Measurements from ENCODE around the gene PKIG. TPM values are rescaled to one million over a fixed set of nuclear protein-coding genes. Genes with fewer than 3 reads are reported as not detected.

PKIG gene
- total and polyA plus RNA-seq, 9 of the 15 experiments (the other 6 are each of a cell fraction or from before 2014, with no cell fraction given): 0.13 to 7.0 (median 4.7) TPM

DNA sequence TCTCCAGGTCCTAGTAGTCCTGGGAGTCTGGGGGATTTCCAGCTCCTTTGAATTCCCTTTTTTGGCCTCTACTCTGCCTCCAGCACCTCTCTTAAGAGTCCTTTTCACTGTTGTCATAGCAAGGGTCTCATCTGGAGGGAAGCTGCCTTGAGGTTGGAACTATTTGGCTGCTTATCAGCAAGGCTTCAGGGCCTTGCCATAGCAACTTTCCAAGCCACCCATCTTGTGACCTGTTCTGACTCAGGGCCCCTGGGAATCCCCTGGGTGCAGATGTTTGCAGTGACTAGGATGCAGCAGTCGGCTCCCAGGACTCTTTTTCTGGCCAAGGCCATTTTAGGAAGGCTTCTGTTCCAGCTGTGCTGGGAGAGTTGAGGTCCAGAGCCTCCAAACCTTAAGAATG, 12.4 kb downstream of the PKIG start (continued):
- TF ChIP-seq ESRRA (IDR thresholded peaks at IDR 0.05; ENCODE audit: borderline replicate concordance, low read depth) (no peak), ATF1 (CRISPR knock-in tag; IDR thresholded peaks at IDR 0.05) (no peak), ATF1 (tag; IDR thresholded peaks at IDR 0.05) (no peak)

DNA sequence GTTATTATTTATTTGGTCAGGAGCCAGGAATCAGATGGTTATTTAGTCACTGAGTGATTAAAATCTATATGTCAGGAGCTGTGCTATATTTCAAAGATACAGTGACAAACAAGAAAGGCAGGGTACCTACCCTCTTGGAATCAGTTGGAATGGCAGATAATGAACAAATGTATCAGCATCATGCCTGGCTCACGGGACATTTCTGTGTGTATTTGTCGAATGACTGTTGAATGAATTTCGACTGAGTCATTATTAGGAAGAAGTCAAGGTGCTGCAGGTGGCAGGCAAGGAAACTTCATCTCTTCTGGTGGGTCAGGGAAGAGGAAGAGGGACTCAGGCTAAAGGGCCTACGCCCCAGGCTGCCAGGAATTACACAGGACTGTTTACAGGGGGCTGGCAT, 13.6 kb downstream of the PKIG start:
- 27% methylated on average over 4 of the region's 4 CpGs for WGBS (ENCODE audit: insufficient coverage, low coverage, missing lambda C conversion rate)
- Histone ChIP-seq H3K36me3 (ENCODE audit: control insufficient read depth, insufficient read depth, low read length) (no peaks in the 10 kb centered on the region), H3K9me3 (replicated peaks; ENCODE audit: control insufficient read depth, insufficient read depth, low read depth, low read length) (no peaks in the 10 kb centered on the region), H4K20me1 (replicated peaks; ENCODE audit: control insufficient read depth, insufficient read depth, low read length) (no peaks in the 10 kb centered on the region), H3K4me3 (no peak overlapping the region), H3K27ac (ENCODE audit: extremely low read depth, low read depth, low read length) (no peak overlapping the region), H3K9me1 (ENCODE audit: control insufficient read depth, insufficient read depth, low read length) (no peaks in the 10 kb centered on the region), H3K4me2 (ENCODE audit: insufficient read depth, low read length) (no peak overlapping the region), H3K9ac (ENCODE audit: insufficient read depth in 1 of 2, low read depth in 2 of 2, low read length in 2 of 2) (no peak overlapping the region), H2AFZ (ENCODE audit: low read depth, low read length) (no peak overlapping the region), H3K4me1 (replicated peaks in 1 of 2; ENCODE audit: control insufficient read depth in 2 of 2, insufficient read depth in 2 of 2, low read length in 2 of 2) (peaks cover 7 to 18% of the 10 kb centered on the region in 2 experiments), H3K27me3 (ENCODE audit: control insufficient read depth in 2 of 2, insufficient read depth in 2 of 2, low read length in 2 of 2) (no peaks in the 10 kb centered on the region), H3K79me2 (ENCODE audit: control insufficient read depth, insufficient read depth, low read length) (no peaks in the 10 kb centered on the region)
- BruUV-seq (replicated peaks): no TSS peak
- ChIA-PET CTCF (ENCODE audit: low intra/inter-chr PET ratio) (no interaction called here), POLR2A (interaction anchor here (0.6 kb wide), 1 partner anchor 53 kb away, joined by 3 read pairs; no protein-coding TSS in a partner anchor)
- ATAC-seq: no peak
- intact Hi-C loops (cut with micrococcal nuclease) (no loop called here), in situ Hi-C loops (cut with MboI) (no loop called here)
- DNase-seq (ENCODE audit: extremely low read depth in 1 of 4, low spot score in 3 of 4): no peak
- no peak for FAIRE-seq
- no peak for TF ChIP-seq XRCC3 (IDR thresholded peaks at IDR 0.05)
- TF ChIP-seq STAT5B (CRISPR knock-in tag; IDR thresholded peaks at IDR 0.05): no peak
- TF ChIP-seq ETV5 (CRISPR knock-in tag; IDR thresholded peaks at IDR 0.05; ENCODE audit: low read depth): no peak
- no peak for TF ChIP-seq ZNF444 (CRISPR knock-in tag; IDR thresholded peaks at IDR 0.05)
- TF ChIP-seq, protein P1, sequence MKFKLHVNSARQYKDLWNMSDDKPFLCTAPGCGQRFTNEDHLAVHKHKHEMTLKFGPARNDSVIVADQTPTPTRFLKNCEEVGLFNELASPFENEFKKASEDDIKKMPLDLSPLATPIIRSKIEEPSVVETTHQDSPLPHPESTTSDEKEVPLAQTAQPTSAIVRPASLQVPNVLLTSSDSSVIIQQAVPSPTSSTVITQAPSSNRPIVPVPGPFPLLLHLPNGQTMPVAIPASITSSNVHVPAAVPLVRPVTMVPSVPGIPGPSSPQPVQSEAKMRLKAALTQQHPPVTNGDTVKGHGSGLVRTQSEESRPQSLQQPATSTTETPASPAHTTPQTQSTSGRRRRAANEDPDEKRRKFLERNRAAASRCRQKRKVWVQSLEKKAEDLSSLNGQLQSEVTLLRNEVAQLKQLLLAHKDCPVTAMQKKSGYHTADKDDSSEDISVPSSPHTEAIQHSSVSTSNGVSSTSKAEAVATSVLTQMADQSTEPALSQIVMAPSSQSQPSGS (CRISPR knock-in tag; IDR thresholded peaks at IDR 0.05): no peak
- TF ChIP-seq PCBP2 (IDR thresholded peaks at IDR 0.05; ENCODE audit: low read depth, low read length, poor library complexity, severe bottlenecking): no peak
- TF ChIP-seq RCOR1 (IDR thresholded peaks at IDR 0.05; ENCODE audit: borderline replicate concordance in 1 of 2, low read depth in 2 of 2, low read length in 2 of 2): no peak
- TF ChIP-seq ZNF644 (tag; IDR thresholded peaks at IDR 0.05; ENCODE audit: low read depth): no peak
- TF ChIP-seq SRF (CRISPR knock-in tag; IDR thresholded peaks at IDR 0.05): no peak
- TF ChIP-seq TEAD1 (CRISPR knock-in tag; IDR thresholded peaks at IDR 0.05): no peak

Measured in K562 (cell line).